KOPT-K1 (cell line): ENCODE measurements around the gene ZDHHC23.

Experiments used
- H3K27ac ChIP-seq: fragments of 200-600 bp; sonication (generic); 2 replicates; pipeline ENCODE4 v1.5.1; 2016; ENCODE audit warnings: antibody characterized with exemption, mild to moderate bottlenecking, low read depth, low read length; ENCODE audit not compliant: poor library complexity, severe bottlenecking
- H3K36me3 ChIP-seq: fragments of 200-600 bp; sonication (generic); 2 replicates; pipeline ENCODE4 v1.5.1; 2017; ENCODE audit warnings: antibody characterized with exemption, mild to moderate bottlenecking, low read length, moderate library complexity; ENCODE audit not compliant: insufficient read depth
- H3K9me3 ChIP-seq: fragments of 200-600 bp; sonication (generic); 2 replicates; pipeline ENCODE4 v1.5.1; 2017; ENCODE audit warnings: antibody characterized with exemption, low read length, mild to moderate bottlenecking; ENCODE audit not compliant: insufficient read depth, poor library complexity, severe bottlenecking

The ZDHHC23 gene, protein sequence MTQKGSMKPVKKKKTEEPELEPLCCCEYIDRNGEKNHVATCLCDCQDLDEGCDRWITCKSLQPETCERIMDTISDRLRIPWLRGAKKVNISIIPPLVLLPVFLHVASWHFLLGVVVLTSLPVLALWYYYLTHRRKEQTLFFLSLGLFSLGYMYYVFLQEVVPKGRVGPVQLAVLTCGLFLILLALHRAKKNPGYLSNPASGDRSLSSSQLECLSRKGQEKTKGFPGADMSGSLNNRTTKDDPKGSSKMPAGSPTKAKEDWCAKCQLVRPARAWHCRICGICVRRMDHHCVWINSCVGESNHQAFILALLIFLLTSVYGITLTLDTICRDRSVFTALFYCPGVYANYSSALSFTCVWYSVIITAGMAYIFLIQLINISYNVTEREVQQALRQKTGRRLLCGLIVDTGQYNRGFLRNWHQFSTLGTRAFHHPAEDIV

GRCh38 chr3:113947372-113948014 lies at the start of gene ZDHHC23:
TSS of gene ZDHHC23 (plus strand) at chr3:113948013. CDS start at chr3:113948803, 790 bp downstream.
- no peaks in the 10 kb centered on the region for H3K9me3 ChIP-seq
- no peak within 1 kb of the TSS for H3K27ac ChIP-seq
- no peaks in the 10 kb centered on the region for H3K36me3 ChIP-seq

DNA sequence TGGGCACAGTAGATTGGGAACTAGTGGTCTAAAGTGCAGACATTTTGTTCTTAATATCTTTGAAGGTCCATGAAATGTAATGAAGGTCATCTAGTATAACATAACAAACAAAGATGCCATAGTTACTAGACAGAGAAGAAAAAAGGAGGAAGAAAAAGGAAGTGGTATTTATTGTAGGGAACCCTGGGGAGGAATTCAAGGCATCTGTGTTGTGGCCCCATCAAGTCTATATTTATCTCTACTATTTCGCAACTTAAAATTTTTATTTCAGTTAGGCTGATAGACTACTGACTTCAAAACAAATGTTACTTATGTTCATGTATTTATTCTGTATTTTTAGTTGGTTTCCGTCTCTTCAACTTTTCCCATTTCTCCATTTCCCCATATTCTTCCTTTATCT lies 48.9 kb upstream of the ZDHHC23 start:
- no peaks in the 10 kb centered on the region for H3K9me3 ChIP-seq
- H3K27ac ChIP-seq, result no peak overlapping the region
- H3K36me3 ChIP-seq, result no peaks in the 10 kb centered on the region

GRCh38 chr3:113906568-113907140 lies 41.2 kb upstream of the ZDHHC23 start:
- H3K27ac ChIP-seq, result no peak overlapping the region
- no peaks in the 10 kb centered on the region for H3K36me3 ChIP-seq

DNA sequence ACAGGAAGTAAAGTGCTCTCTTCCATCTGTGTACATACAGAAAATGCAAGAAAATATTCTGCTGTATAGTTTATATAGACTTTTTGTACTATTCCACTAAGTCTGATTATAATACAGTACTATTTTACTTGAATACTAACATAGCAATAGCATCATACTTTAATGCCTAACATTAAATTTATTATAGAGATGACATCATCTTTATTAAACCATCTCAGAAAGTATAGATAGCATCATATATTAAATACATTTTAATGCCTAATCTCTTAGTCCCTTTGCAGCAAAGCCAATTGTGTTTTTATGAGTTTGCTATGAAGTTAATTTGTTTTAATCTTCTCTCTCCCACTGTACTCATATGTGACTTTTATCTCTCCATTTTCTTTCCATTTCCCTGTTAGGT lies 39.7 kb upstream of the ZDHHC23 start:
- Histone ChIP-seq H3K27ac (no peak overlapping the region), H3K9me3 (peaks cover 4% of the 10 kb centered on the region), H3K36me3 (no peaks in the 10 kb centered on the region)

More at GRCh38 chr3:113906568-113907140, 41.2 kb upstream of the ZDHHC23 start:
- peaks cover 4% of the 10 kb centered on the region for H3K9me3 ChIP-seq

DNA sequence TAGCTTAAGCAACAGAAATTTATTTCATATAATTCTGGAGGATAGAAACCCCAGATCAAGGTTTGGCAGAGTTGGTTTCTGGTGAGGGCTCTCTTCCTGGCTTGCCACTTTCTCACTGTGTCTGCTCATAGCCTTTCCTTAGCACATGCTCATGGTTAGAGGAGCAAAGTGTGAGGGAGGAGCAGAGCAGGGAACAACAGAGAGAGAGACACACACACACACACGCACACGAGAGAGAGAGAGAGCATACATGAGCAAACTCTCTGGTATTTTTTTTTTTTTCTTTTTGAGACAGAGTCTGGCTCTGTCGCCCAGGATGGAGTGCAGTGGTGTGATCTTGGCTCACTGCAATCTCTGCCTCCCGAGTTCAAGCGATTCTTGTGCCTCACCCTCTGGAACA lies 36.8 kb upstream of the ZDHHC23 start:
- no peaks in the 10 kb centered on the region for H3K9me3 ChIP-seq
- H3K27ac ChIP-seq, result no peak overlapping the region
- H3K36me3 ChIP-seq, result no peaks in the 10 kb centered on the region

DNA sequence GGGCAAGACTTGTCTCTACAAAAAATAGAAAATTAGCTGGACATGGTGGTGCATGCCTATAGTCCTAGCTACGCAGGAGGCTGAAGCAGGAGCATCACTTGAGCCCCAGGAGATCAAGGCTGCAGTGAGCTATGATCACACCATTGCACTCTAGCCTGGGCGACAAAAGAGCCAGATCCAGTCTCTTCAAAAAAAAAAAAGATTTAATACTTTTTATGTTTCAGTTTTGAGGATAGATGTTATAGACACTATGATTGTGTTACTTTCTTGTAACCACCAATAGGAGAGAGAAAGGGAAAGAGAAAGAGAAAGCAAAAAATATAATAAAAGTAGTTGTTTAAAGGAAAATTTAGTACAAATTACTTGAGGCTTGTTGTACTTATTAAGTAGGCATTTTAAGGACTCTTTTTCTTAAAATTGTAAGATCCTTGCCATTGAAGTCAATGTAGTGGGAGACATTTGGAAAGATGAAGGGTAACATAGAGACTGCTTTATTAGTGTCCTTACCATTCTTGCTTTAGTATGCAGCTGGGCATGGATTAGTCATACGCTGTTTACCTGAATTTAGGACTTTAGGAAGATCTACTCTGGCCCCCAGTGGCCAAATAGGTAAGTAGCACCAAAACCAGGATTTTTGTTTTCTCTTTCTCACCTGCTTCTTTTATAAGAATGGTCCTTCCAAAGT lies 35.1 kb upstream of the ZDHHC23 start:
- Histone ChIP-seq H3K27ac (peak overlapping the region; percentile 38), H3K36me3 (no peaks in the 10 kb centered on the region), H3K9me3 (no peaks in the 10 kb centered on the region)

GRCh38 chr3:113914646-113915045 lies 33.2 kb upstream of the ZDHHC23 start:
- H3K9me3 ChIP-seq, result no peaks in the 10 kb centered on the region
- H3K27ac ChIP-seq, result no peak overlapping the region
- no peaks in the 10 kb centered on the region for H3K36me3 ChIP-seq

DNA sequence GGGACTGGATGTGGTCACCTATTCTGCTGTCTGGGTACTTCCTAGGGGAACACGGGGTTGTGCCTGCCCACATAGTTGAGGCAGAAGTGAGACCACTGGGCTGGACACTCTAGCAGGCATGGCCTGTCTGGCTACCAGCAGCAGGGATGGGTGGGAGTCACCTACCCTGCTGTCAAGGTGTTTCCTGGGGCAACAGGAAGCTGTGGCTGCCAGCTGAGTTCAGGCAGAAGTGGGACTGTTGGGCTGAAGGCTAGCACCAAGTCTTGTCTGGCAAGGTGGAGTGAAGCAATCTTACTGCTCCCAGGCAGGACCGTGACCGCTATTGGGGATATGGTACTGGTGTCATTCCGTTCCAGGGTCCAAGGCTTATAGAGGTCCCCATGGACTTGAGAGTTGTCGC lies 20.3 kb upstream of the ZDHHC23 start:
- no peak overlapping the region for H3K27ac ChIP-seq
- H3K36me3 ChIP-seq, result no peaks in the 10 kb centered on the region
- peaks cover 24% of the 10 kb centered on the region for H3K9me3 ChIP-seq

- Histone ChIP-seq H3K36me3 (no peaks in the 10 kb centered on the region), H3K9me3 (no peaks in the 10 kb centered on the region), H3K27ac (no peak overlapping the region)
Observed at GRCh38 chr3:113946831-113947230, 982 bp upstream of the ZDHHC23 start.

GRCh38 chr3:113948015-113948917 lies 453 bp downstream of the ZDHHC23 start:
- no peak overlapping the region for H3K27ac ChIP-seq

GRCh38 chr3:113952921-113953320 lies 5.1 kb downstream of the ZDHHC23 start:
- Histone ChIP-seq H3K36me3 (no peaks in the 10 kb centered on the region), H3K27ac (no peak overlapping the region), H3K9me3 (no peaks in the 10 kb centered on the region)

More at GRCh38 chr3:113948015-113948917, 453 bp downstream of the ZDHHC23 start:
- Histone ChIP-seq H3K36me3 (no peaks in the 10 kb centered on the region), H3K9me3 (no peaks in the 10 kb centered on the region)

DNA sequence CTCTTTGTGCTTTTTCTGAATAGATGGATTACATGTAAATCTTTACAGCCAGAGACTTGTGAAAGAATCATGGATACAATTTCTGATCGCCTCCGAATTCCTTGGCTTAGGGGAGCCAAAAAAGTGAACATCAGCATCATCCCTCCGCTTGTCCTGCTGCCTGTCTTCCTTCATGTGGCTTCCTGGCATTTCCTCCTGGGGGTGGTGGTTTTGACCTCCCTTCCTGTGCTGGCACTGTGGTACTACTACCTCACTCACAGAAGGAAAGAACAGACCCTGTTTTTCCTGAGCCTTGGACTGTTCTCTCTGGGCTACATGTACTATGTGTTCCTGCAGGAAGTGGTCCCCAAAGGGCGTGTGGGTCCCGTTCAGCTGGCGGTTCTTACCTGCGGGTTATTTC lies 5.9 kb downstream of the ZDHHC23 start:
- Histone ChIP-seq H3K9me3 (no peaks in the 10 kb centered on the region), H3K27ac (no peak overlapping the region), H3K36me3 (no peaks in the 10 kb centered on the region)

DNA sequence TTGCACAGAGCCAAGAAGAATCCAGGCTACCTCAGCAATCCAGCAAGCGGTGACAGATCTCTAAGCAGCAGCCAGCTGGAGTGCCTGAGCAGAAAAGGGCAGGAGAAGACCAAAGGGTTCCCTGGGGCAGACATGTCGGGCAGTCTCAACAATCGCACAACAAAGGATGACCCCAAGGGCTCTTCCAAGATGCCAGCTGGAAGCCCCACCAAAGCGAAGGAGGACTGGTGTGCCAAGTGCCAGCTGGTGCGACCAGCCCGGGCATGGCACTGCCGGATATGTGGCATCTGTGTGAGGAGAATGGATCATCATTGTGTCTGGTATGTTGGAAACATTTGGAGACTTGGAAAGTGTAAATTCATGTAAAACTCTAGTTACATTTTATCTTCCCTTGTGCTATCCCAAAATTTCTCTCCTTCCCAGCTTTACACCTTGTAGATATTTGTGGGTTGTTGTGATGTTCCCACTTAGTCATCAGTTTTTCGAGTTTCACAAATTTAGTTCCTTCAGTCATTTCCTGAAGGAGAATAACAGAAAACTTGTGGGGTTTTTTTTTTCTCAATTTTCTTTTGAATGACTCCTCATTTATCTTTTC lies 6.4 kb downstream of the ZDHHC23 start:
- Histone ChIP-seq H3K36me3 (no peaks in the 10 kb centered on the region), H3K9me3 (no peaks in the 10 kb centered on the region), H3K27ac (no peak overlapping the region)

- H3K36me3 ChIP-seq, result no peaks in the 10 kb centered on the region
- no peaks in the 10 kb centered on the region for H3K9me3 ChIP-seq
- H3K27ac ChIP-seq, result peak overlapping the region; percentile 16
Observed at GRCh38 chr3:113963879-113964278, 16.1 kb downstream of the ZDHHC23 start.
